OCI-LY7 (cell line): ENCODE measurements around the gene OSBPL1A. TPM values are rescaled to one million over a fixed set of nuclear protein-coding genes. Genes with fewer than 3 reads are reported as not detected.

Experiments
- BruUV-seq: library from RNA; stranded (reverse); fragments of 400-500 nt; replicated peaks from 2 replicates; lab custom pipeline; 2021; lab: Mats Ljungman, UMichigan
- CTCF ChIA-PET: fragments of 300-600 bp; sonication (Branson Sonifier 250); formaldehyde crosslinking; loops from one replicate; lab custom pipeline; 2022; ENCODE audit warnings: antibody characterized with exemption; ENCODE audit not compliant: unreplicated experiment; lab: Charles Lee
- POLR2A ChIA-PET: fragments of 300-600 bp; sonication (Branson Sonifier 250); formaldehyde crosslinking; loops from one replicate; lab custom pipeline; 2022; ENCODE audit warnings: antibody characterized with exemption; lab: Charles Lee
- DNase-seq: peaks from one replicate; pipeline ENCODE4 v3.0.0-alpha.2; 2015; ENCODE audit warnings: low spot score
- H2AFZ ChIP-seq: fragments of 200-600 bp; sonication (generic), shearing (Covaris generic); 2 replicates; pipeline ENCODE4 v1.6.1; 2014; ENCODE audit warnings: mild to moderate bottlenecking, antibody characterized with exemption, low read length, moderate library complexity
- H3K27ac ChIP-seq: fragments of 200-600 bp; sonication (generic); 2 replicates; pipeline ENCODE4 v1.5.1; 2014; ENCODE audit warnings: mixed run types, low read depth, mild to moderate bottlenecking, moderate library complexity, low read length, inconsistent platforms; ENCODE audit not compliant: poor library complexity, severe bottlenecking
- H3K36me3 ChIP-seq: fragments of 200-600 bp; sonication (generic); 2 replicates; pipeline ENCODE4 v1.6.1; 2014; ENCODE audit warnings: mild to moderate bottlenecking, antibody characterized with exemption, low read length, moderate library complexity, mixed read lengths; ENCODE audit not compliant: insufficient read depth
- H3K4me1 ChIP-seq: fragments of 200-600 bp; sonication (generic); 2 replicates; pipeline ENCODE4 v1.5.1; 2014; ENCODE audit warnings: mild to moderate bottlenecking, low read length; ENCODE audit not compliant: insufficient read depth, poor library complexity, severe bottlenecking
- H3K4me2 ChIP-seq: fragments of 200-600 bp; sonication (generic); 2 replicates; pipeline ENCODE4 v1.6.1; 2014; ENCODE audit warnings: mild to moderate bottlenecking, low read length
- H3K4me3 ChIP-seq: fragments of 200-600 bp; sonication (generic); 2 replicates; pipeline ENCODE4 v1.5.1; 2014; ENCODE audit warnings: mild to moderate bottlenecking, low read depth, low read length; ENCODE audit not compliant: poor library complexity, severe bottlenecking
- H3K79me2 ChIP-seq: fragments of 200-600 bp; sonication (generic); 2 replicates; pipeline ENCODE4 v1.6.1; 2016; ENCODE audit warnings: low read depth, mild to moderate bottlenecking, low read length, moderate library complexity, mixed read lengths; ENCODE audit not compliant: insufficient read depth
- H3K9me2 ChIP-seq: fragments of 200-600 bp; sonication (generic); 2 replicates; pipeline ENCODE4 v1.6.1; 2016; ENCODE audit warnings: mild to moderate bottlenecking, low read length, mixed read lengths; ENCODE audit not compliant: insufficient read depth
- H3K9me3 ChIP-seq: fragments of 200-600 bp; sonication (generic); 2 replicates; pipeline ENCODE4 v1.6.1; 2014; ENCODE audit warnings: mild to moderate bottlenecking, mixed run types, low read length, mixed read lengths
- H4K20me1 ChIP-seq: fragments of 200-600 bp; sonication (generic); 2 replicates; pipeline ENCODE4 v1.6.1; 2014; ENCODE audit warnings: mild to moderate bottlenecking, antibody characterized with exemption, low read length, moderate library complexity, mixed read lengths; ENCODE audit not compliant: insufficient read depth
- CTCF ChIP-seq: fragments of 200-600 bp; sonication (generic); conservative IDR thresholded peaks from 2 replicates; pipeline ENCODE4 v1.5.1; 2014; ENCODE audit warnings: mild to moderate bottlenecking, antibody characterized with exemption, low read length, moderate library complexity, mixed read lengths
- EZH2phosphoT487 ChIP-seq: fragments of 200-600 bp; sonication (generic); IDR thresholded peaks from 2 replicates; pipeline ENCODE4 v1.6.1; 2018; ENCODE audit warnings: low read depth, borderline replicate concordance, mild to moderate bottlenecking, mixed run types, antibody characterized with exemption, low read length, moderate library complexity, mixed read lengths
- intact Hi-C: fragments of 100-400 bp; cut with micrococcal nuclease; formaldehyde crosslinking; loops from one replicate; pipeline ENCODE4 v1.10.0; 2022; ENCODE audit not compliant: unreplicated experiment
- total RNA-seq, 2 experiments: library from RNA; depleted of rRNA in 1 of 2; stranded (reverse); fragments of >200 nt in 1 of 2; shearing (Covaris generic) in 1 of 2; gene quantifications; 2 replicates each; pipeline ENCODE4 v1.2.3, GENCODE V29; 2014 to 2022

OSBPL1A gene
- total RNA-seq, 2 experiments from 2014 or later = 0.06 to 0.59 TPM

DNA sequence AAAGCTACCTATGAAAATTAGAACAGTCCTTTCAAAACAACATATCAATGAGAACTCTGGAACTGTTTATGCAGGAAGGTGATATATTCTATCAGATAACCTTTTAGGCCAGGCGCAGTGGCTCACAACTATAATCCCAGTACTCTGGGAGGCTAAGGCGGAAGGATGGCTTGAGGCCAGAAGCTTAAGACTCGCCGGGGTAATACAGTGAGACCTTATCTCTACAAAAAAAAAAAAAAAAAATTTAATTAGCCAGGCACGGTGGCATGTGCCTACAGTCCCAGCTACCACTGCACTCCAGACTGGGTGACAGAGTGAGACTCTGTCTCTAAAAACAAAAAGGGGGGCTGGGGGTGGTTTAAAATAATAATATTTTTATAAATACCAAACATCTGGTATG is 77.9 kb downstream of the OSBPL1A start:
- no peaks in the 10 kb centered on the region for H4K20me1 ChIP-seq
- intact Hi-C loops = loop anchor here (10.0 kb wide), 1 partner anchor 55 kb away; no protein-coding TSS in a partner anchor
- H3K36me3 ChIP-seq = no peaks in the 10 kb centered on the region
- no peak overlapping the region for H3K27ac ChIP-seq
- no peaks in the 10 kb centered on the region for H3K4me1 ChIP-seq
- no peak for DNase-seq
- no peak overlapping the region for H3K4me2 ChIP-seq
- H3K4me3 ChIP-seq = no peak overlapping the region
- no peak overlapping the region for H2AFZ ChIP-seq
- H3K9me2 ChIP-seq = no peaks in the 10 kb centered on the region
- TF ChIP-seq EZH2phosphoT487 = no peak
- H3K9me3 ChIP-seq = no peaks in the 10 kb centered on the region
- CTCF ChIA-PET = no interaction called here
- POLR2A ChIA-PET = no interaction called here
- no peaks in the 10 kb centered on the region for H3K79me2 ChIP-seq
- no TSS peak for BruUV-seq

DNA sequence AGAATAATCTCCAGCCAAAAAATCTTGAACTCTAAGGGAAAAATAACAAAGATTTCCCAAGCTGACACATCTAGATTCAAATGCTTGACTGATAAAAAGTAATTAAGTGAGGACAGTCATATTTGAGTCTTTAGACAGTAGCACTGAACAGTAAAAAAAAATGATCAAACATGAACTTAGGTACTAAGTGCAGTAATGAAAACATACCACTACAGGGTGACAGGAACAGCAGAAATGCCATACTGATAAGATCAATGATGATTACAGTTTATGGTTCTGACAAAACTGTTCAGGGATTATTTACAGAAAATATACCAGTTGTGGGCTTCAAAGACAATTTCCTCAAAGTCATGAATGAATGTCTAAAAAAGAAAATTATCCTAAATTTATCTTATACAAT is 80.3 kb downstream of the OSBPL1A start:
- CTCF ChIA-PET = no interaction called here
- no peaks in the 10 kb centered on the region for H3K4me1 ChIP-seq
- no peak for DNase-seq
- POLR2A ChIA-PET = interaction anchor here (0.6 kb wide), 1 partner anchor 133 kb away, joined by 3 read pairs; no protein-coding TSS in a partner anchor
- no peaks in the 10 kb centered on the region for H4K20me1 ChIP-seq
- no peak overlapping the region for H3K27ac ChIP-seq
- no peaks in the 10 kb centered on the region for H3K79me2 ChIP-seq
- intact Hi-C loops = loop anchor here (10.0 kb wide), 1 partner anchor 57 kb away; no protein-coding TSS in a partner anchor
- TF ChIP-seq EZH2phosphoT487 (no peak), CTCF (no peak)
- no peaks in the 10 kb centered on the region for H3K9me3 ChIP-seq
- H3K36me3 ChIP-seq = no peaks in the 10 kb centered on the region
- no peaks in the 10 kb centered on the region for H3K9me2 ChIP-seq
- no peak overlapping the region for H3K4me3 ChIP-seq
- no TSS peak for BruUV-seq
- no peak overlapping the region for H3K4me2 ChIP-seq
- no peak overlapping the region for H2AFZ ChIP-seq

DNA sequence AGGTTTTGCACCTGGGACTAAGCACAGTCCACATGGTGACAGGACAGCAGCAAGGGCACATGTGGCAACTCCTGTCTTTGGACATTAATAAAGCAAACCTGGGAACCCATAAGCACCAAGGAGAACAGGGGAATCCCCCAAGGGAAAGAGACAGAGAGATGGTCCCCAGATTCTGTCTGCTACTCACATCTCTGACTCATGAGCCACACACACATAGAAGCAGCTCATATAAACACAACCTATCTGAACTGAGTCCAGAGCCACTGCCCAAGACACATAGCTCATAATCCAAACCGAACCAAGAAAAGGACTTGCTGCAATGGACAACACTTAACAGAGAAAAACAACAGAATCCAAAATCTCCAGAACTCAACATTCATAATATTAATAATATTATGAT is 82.5 kb downstream of the OSBPL1A start:
- no peak overlapping the region for H3K4me2 ChIP-seq
- TF ChIP-seq EZH2phosphoT487 (no peak), CTCF (no peak)
- H3K36me3 ChIP-seq = no peaks in the 10 kb centered on the region
- no peaks in the 10 kb centered on the region for H3K4me1 ChIP-seq
- POLR2A ChIA-PET = interaction anchor here (0.6 to 0.9 kb wide), 2 partner anchors 577 to 709 kb away, joined by 3 read pairs; no protein-coding TSS in a partner anchor
- no peaks in the 10 kb centered on the region for H3K79me2 ChIP-seq
- no peaks in the 10 kb centered on the region for H3K9me2 ChIP-seq
- H2AFZ ChIP-seq = no peak overlapping the region
- H3K4me3 ChIP-seq = no peak overlapping the region
- BruUV-seq = no TSS peak
- H3K9me3 ChIP-seq = no peaks in the 10 kb centered on the region
- no peaks in the 10 kb centered on the region for H4K20me1 ChIP-seq
- DNase-seq = no peak
- intact Hi-C loops = loop anchor here (10.0 kb wide), 1 partner anchor 60 kb away; no protein-coding TSS in a partner anchor
- no peak overlapping the region for H3K27ac ChIP-seq
- CTCF ChIA-PET = no interaction called here
